ENCODE results near the gene UGT3A1.

DNA sequence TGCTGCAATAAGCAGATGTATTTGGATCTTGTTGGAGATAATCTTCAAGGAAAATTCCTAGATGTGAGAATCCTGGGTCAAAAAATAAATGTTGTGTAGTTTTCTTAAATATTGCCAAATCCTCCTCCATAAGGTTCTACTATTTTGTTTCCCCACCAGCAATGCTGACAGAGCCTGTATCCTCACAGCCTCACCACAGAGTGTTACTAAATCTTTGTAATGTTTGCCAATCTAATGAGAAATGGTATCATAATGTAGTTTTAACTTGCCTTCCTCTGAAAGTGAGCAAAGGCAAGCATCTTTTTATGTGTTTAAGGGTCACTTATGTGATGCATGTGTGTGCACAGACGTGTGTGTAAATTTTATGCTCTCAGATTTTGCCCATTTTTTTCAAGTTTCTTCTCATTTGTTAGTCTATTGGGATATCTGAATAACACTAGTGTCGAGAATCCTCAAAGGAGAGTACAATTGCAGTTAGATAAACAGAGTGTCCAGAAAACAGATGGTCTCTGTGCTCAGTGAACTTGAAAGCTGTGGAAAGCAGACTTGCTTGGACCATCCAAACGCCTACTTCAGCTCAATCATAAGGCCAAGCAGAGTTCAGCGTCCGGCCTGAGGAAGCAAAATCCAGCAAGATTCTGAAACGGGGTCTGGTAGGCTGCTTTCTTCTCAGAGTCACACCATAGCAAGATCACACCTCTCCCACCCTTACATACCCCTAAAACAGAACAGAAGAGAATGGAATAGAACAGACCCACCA is 35.7 kb upstream of the UGT3A1 start:
- no peak for TF ChIP-seq SMC3 (IDR thresholded peaks at IDR 0.05; ENCODE audit: low read depth, low read length)
- TF ChIP-seq, protein P1, sequence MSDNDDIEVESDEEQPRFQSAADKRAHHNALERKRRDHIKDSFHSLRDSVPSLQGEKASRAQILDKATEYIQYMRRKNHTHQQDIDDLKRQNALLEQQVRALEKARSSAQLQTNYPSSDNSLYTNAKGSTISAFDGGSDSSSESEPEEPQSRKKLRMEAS (IDR thresholded peaks at IDR 0.05; ENCODE audit: low read depth): no peak
- TF ChIP-seq, protein P2, sequence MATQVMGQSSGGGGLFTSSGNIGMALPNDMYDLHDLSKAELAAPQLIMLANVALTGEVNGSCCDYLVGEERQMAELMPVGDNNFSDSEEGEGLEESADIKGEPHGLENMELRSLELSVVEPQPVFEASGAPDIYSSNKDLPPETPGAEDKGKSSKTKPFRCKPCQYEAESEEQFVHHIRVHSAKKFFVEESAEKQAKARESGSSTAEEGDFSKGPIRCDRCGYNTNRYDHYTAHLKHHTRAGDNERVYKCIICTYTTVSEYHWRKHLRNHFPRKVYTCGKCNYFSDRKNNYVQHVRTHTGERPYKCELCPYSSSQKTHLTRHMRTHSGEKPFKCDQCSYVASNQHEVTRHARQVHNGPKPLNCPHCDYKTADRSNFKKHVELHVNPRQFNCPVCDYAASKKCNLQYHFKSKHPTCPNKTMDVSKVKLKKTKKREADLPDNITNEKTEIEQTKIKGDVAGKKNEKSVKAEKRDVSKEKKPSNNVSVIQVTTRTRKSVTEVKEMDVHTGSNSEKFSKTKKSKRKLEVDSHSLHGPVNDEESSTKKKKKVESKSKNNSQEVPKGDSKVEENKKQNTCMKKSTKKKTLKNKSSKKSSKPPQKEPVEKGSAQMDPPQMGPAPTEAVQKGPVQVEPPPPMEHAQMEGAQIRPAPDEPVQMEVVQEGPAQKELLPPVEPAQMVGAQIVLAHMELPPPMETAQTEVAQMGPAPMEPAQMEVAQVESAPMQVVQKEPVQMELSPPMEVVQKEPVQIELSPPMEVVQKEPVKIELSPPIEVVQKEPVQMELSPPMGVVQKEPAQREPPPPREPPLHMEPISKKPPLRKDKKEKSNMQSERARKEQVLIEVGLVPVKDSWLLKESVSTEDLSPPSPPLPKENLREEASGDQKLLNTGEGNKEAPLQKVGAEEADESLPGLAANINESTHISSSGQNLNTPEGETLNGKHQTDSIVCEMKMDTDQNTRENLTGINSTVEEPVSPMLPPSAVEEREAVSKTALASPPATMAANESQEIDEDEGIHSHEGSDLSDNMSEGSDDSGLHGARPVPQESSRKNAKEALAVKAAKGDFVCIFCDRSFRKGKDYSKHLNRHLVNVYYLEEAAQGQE (IDR thresholded peaks at IDR 0.05; ENCODE audit: low read depth, low read length): no peak
- no peak for TF ChIP-seq RAD21 (IDR thresholded peaks at IDR 0.05; ENCODE audit: low read length)
- no peak for TF ChIP-seq GATA2 (CRISPR knock-in tag; IDR thresholded peaks at IDR 0.05)
- TF ChIP-seq, protein P3, sequence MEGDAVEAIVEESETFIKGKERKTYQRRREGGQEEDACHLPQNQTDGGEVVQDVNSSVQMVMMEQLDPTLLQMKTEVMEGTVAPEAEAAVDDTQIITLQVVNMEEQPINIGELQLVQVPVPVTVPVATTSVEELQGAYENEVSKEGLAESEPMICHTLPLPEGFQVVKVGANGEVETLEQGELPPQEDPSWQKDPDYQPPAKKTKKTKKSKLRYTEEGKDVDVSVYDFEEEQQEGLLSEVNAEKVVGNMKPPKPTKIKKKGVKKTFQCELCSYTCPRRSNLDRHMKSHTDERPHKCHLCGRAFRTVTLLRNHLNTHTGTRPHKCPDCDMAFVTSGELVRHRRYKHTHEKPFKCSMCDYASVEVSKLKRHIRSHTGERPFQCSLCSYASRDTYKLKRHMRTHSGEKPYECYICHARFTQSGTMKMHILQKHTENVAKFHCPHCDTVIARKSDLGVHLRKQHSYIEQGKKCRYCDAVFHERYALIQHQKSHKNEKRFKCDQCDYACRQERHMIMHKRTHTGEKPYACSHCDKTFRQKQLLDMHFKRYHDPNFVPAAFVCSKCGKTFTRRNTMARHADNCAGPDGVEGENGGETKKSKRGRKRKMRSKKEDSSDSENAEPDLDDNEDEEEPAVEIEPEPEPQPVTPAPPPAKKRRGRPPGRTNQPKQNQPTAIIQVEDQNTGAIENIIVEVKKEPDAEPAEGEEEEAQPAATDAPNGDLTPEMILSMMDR (IDR thresholded peaks at IDR 0.05): no peak
- TF ChIP-seq, protein P4, sequence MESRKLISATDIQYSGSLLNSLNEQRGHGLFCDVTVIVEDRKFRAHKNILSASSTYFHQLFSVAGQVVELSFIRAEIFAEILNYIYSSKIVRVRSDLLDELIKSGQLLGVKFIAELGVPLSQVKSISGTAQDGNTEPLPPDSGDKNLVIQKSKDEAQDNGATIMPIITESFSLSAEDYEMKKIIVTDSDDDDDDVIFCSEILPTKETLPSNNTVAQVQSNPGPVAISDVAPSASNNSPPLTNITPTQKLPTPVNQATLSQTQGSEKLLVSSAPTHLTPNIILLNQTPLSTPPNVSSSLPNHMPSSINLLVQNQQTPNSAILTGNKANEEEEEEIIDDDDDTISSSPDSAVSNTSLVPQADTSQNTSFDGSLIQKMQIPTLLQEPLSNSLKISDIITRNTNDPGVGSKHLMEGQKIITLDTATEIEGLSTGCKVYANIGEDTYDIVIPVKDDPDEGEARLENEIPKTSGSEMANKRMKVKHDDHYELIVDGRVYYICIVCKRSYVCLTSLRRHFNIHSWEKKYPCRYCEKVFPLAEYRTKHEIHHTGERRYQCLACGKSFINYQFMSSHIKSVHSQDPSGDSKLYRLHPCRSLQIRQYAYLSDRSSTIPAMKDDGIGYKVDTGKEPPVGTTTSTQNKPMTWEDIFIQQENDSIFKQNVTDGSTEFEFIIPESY (IDR thresholded peaks at IDR 0.05; ENCODE audit: borderline replicate concordance, low read depth): no peak
- TF ChIP-seq RFX5 (IDR thresholded peaks at IDR 0.05; ENCODE audit: low read length): no peak
- TF ChIP-seq SIN3A (IDR thresholded peaks at IDR 0.05; ENCODE audit: borderline replicate concordance, low read depth, low read length): no peak
- TF ChIP-seq POLR2AphosphoS5 (IDR thresholded peaks at IDR 0.05; ENCODE audit: low read depth, low read length): no peak
- TF ChIP-seq, protein P5, sequence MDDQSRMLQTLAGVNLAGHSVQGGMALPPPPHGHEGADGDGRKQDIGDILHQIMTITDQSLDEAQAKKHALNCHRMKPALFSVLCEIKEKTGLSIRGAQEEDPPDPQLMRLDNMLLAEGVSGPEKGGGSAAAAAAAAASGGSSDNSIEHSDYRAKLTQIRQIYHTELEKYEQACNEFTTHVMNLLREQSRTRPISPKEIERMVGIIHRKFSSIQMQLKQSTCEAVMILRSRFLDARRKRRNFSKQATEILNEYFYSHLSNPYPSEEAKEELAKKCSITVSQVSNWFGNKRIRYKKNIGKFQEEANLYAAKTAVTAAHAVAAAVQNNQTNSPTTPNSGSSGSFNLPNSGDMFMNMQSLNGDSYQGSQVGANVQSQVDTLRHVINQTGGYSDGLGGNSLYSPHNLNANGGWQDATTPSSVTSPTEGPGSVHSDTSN (IDR thresholded peaks at IDR 0.05): no peak
- no peak for TF ChIP-seq EP300 (IDR thresholded peaks at IDR 0.05; ENCODE audit: borderline replicate concordance in 1 of 2, low read depth in 1 of 2, low read length in 1 of 2)
